ENCODE data around the gene ACKR3. TPM values are rescaled to one million over a fixed set of nuclear protein-coding genes. Genes with fewer than 3 reads are reported as not detected.
A peak's percentile ranks its signal among the peaks of the same experiment; 100 is the strongest.

The ACKR3 gene
- total RNA-seq, 2 experiments from 2014 or later: 3.6 TPM

DNA sequence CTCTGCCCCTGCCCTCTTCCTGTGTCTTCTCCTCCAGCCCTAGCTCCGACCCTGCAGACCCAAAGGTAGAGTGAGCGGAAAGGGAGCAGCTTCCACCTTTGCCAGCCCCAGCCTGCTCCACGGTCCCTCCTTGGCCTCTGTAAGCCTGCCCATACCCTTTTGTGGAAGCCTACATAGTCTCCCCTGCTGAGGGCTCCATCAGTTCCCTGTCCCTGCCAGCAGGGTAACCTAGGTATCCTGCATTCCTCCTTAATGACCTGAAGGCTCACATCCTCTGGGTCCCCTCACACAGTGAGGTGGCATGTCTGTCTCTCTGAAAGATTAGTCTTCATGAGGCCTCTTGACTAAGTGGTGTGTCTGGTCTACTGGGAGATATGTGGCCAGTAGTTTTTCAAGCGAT, 20.5 kb upstream of the ACKR3 start:
- no peak for ATAC-seq
- ChIA-PET POLR2A (interaction anchor here (1.3 kb wide), 1 partner anchor 12 kb away, joined by 4 read pairs; no protein-coding TSS in a partner anchor), CTCF (interaction anchor here (0.7 to 1.9 kb wide), 6 partner anchors 10 to 36 kb away, joined by 3 to 16 read pairs (median 6); partner anchors contain the start of gene ACKR3)
- no peak for DNase-seq
- peaks cover 72% of the 10 kb centered on the region for H3K36me3 Mint-ChIP-seq (ENCODE audit: low read depth)
- H3K4me3 Mint-ChIP-seq: no peak overlapping the region
- peaks cover 19% of the 10 kb centered on the region for H3K9me3 Mint-ChIP-seq (ENCODE audit: insufficient read depth)
- peaks cover 93% of the 10 kb centered on the region for H3K4me1 Mint-ChIP-seq (ENCODE audit: low read depth)
- H3K27ac Mint-ChIP-seq: peak overlapping the region; percentile 46
- no peaks in the 10 kb centered on the region for H3K27me3 Mint-ChIP-seq (ENCODE audit: low read depth)

DNA sequence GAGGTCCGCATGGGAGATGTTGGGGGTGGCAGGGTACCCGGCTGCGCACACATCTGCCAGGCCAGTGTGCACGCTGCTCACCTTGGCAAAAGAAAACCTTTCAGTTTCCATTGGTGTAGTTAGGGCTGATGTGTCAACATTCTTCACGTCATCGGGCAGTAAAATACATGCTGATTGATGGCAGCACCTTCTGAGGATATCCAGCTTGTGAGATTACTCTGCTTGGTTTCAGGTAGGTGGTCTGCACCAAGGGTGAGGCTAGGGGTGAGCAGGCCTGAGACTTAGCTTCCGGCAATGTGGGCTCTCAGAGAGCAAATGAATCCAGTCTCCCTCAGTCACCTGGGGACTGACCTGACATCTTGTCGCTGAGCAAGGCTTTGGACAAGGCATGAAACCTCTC, 19.3 kb upstream of the ACKR3 start:
- H3K4me3 Mint-ChIP-seq: no peak overlapping the region
- POLR2A ChIA-PET: interaction anchor here (1.6 kb wide), 1 partner anchor 19 kb away, joined by 5 read pairs; the partner anchor contains the start of gene ACKR3
- H3K9me3 Mint-ChIP-seq (ENCODE audit: insufficient read depth): peaks cover 30% of the 10 kb centered on the region

DNA sequence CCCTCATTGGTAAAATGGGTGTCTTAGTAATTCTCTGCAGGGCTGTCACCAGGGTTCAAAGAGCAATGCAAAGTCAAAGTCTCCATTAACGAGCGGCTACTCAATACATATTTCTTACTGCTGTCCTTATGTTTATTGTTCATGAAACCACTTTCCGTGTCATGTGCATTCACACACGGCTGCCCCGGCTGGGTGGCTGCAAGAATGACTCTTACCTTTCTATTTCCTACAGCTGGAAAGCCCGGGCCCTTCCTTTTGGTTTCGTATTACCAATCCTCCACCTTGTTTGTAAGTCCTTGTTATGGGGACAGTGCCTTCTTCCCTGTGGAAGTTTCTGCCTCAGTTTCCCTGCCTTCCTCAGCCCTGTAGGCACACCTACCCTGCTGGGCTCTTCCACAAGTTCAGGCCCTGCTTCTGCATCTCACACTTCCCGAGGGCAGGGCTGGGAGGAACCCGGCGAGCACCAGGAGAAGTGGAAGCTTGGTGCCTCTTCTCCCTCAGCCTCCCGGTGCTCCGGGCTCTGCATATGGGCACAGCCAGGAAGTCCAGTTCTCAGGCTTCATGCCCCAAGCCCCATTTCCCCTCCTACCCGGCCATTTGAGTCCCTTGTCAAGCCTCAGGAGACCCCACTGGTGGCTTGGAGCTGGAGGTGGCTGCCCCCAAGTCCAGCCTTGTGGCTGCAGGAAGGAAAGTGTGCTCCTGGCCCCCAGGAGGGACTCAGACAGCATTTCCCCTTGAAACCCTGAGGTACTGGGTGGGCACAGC, 18.7 kb upstream of the ACKR3 start:
- no peak for ATAC-seq
- H3K9me3 Mint-ChIP-seq (ENCODE audit: insufficient read depth): peaks cover 31% of the 10 kb centered on the region
- CTCF ChIA-PET: interaction anchor here (1.6 kb wide), 1 partner anchor 18 kb away, joined by 9 read pairs; the partner anchor contains the start of gene ACKR3
- no peaks in the 10 kb centered on the region for H3K27me3 Mint-ChIP-seq (ENCODE audit: low read depth)
- peaks cover 74% of the 10 kb centered on the region for H3K36me3 Mint-ChIP-seq (ENCODE audit: low read depth)
- H3K27ac Mint-ChIP-seq: peak overlapping the region; percentile 13
- POLR2A ChIA-PET: interaction anchor here (1.6 kb wide), 1 partner anchor 19 kb away, joined by 5 read pairs; the partner anchor contains the start of gene ACKR3
- peaks cover 94% of the 10 kb centered on the region for H3K4me1 Mint-ChIP-seq (ENCODE audit: low read depth)
- DNase-seq: no peak
- no peak overlapping the region for H3K4me3 Mint-ChIP-seq

More for the DNA sequence above, 19.3 kb upstream of the ACKR3 start:
- H3K27me3 Mint-ChIP-seq (ENCODE audit: low read depth): no peaks in the 10 kb centered on the region
- DNase-seq (no peak), ATAC-seq (no peak)
- H3K4me1 Mint-ChIP-seq (ENCODE audit: low read depth): peaks cover 93% of the 10 kb centered on the region
- peaks cover 72% of the 10 kb centered on the region for H3K36me3 Mint-ChIP-seq (ENCODE audit: low read depth)
- H3K27ac Mint-ChIP-seq: peak overlapping the region; percentile 13
- CTCF ChIA-PET: interaction anchor here (0.6 to 1.6 kb wide), 2 partner anchors 19 to 37 kb away, joined by 3 to 9 read pairs; partner anchors contain the start of gene ACKR3

DNA sequence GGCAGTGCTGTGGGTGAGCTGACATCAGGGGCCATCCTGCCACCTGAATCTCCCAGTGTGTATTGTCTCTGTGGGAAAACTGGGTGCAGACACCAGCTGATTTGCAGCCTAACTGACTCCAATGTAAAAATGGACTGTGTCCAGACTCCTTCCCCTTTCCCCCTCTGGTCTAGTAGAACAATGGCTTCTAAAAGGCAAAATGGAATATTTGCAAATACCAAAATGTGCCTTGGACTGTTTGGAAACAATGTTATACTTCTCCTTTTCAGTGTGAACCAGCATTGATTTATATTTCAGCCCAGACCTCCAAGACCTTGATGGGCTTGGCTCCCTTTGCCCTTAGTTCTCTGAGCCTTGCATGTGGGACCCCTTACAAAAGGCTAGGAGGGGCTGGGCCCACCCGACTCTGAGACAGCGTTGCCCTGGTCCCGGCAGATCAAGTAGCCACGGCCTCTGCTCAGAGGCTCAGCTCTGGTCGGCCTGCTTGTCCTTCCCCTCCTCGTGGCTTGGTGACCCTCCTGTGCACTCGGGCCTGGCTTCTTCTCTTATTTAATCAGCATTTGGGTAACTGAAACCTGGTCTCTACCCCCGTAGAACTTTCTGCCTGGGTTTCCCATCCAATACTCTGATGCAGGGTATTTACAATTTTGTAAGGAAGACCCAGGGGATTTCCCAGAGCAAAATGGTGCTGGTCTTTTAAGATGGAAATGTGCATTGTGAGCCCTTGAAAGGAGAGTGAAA, 18.0 kb upstream of the ACKR3 start:
- peaks cover 88% of the 10 kb centered on the region for H3K4me1 Mint-ChIP-seq (ENCODE audit: low read depth)
- H3K36me3 Mint-ChIP-seq (ENCODE audit: low read depth): peaks cover 81% of the 10 kb centered on the region
- H3K9me3 Mint-ChIP-seq (ENCODE audit: insufficient read depth): peaks cover 31% of the 10 kb centered on the region
- DNase-seq: no peak
- ChIA-PET POLR2A (interaction anchor here (1.6 kb wide), 1 partner anchor 18 kb away, joined by 5 read pairs; the partner anchor contains the start of gene ACKR3), CTCF (interaction anchor here (1.6 kb wide), 1 partner anchor 18 kb away, joined by 9 read pairs; the partner anchor contains the start of gene ACKR3)
- ATAC-seq: no peak
- H3K27me3 Mint-ChIP-seq (ENCODE audit: low read depth): no peaks in the 10 kb centered on the region
- H3K27ac Mint-ChIP-seq: peak overlapping the region; percentile 66
- H3K4me3 Mint-ChIP-seq: no peak overlapping the region

DNA sequence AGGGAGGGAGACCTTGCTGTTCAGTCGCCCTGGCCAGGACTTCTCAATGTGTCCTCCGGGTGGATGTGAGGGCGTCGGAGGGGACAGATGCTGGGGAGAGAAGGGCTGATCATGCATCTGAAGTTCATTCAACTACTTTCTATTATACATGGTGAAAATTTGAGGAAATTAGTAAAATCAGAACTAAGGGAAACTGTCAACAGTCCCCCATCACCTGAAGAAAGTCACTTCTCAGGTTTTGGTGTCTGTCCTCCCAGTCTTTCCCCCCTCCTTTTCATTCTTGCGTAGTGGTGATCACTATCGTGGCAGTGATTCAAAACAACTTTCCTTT, 17.4 kb upstream of the ACKR3 start:
- Mint-ChIP-seq H3K27ac (peak overlapping the region; percentile 25), H3K4me3 (no peak overlapping the region), H3K36me3 (ENCODE audit: low read depth) (peaks cover 81% of the 10 kb centered on the region), H3K4me1 (ENCODE audit: low read depth) (peaks cover 84% of the 10 kb centered on the region), H3K27me3 (ENCODE audit: low read depth) (no peaks in the 10 kb centered on the region), H3K9me3 (ENCODE audit: insufficient read depth) (peaks cover 31% of the 10 kb centered on the region)
- ChIA-PET POLR2A (no interaction called here), CTCF (no interaction called here)
- ATAC-seq (no peak), DNase-seq (no peak)

DNA sequence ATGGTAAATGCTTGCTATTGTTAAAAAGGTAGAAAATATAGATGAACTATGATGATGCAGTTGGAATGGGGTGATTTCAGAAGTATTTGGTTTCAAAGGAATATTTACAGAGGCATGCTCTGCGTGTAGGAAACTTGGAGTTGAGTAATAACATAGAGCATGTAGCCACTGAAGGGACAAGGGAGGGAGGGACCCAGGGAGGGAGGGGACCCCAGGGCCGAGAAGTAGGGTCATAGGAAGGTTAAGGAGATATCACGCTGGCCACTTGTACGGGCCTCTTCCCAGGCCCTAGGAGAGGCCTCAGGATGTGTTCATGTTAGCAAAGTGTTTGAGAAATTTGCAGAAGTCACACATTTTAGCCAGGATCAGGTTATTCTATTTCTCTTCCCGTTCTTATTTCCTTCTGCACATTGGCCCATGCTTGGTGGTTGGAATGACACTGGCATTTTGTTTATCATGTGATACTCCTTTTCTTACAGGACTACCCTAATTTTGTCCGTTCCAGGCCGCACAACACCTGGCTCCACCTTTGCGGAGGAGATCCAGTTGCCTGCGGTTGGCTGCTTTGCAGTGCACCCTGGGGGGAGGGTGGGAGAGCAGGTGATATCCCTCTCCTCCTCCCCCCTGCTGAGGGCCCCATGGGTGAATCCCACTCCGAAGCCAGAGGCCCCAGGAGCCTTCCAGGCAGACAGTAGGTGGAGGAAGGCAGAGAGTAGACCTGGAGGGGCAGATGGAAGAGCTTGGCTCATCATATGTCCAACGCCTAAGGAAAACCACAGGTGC, 16.9 kb upstream of the ACKR3 start:
- peaks cover 31% of the 10 kb centered on the region for H3K9me3 Mint-ChIP-seq (ENCODE audit: insufficient read depth)
- CTCF ChIA-PET: interaction anchor here (1.0 to 7.7 kb wide), 3 partner anchors 16 to 44 kb away, joined by 3 to 78 read pairs (median 32); partner anchors contain the start of gene ACKR3
- H3K27me3 Mint-ChIP-seq (ENCODE audit: low read depth): no peaks in the 10 kb centered on the region
- DNase-seq: no peak
- POLR2A ChIA-PET: interaction anchor here (0.9 kb wide), 1 partner anchor 17 kb away, joined by 3 read pairs; the partner anchor contains the start of gene ACKR3
- no peak overlapping the region for H3K27ac Mint-ChIP-seq
- no peak for ATAC-seq
- H3K4me1 Mint-ChIP-seq (ENCODE audit: low read depth): peaks cover 84% of the 10 kb centered on the region
- no peak overlapping the region for H3K4me3 Mint-ChIP-seq
- H3K36me3 Mint-ChIP-seq (ENCODE audit: low read depth): peaks cover 83% of the 10 kb centered on the region

DNA sequence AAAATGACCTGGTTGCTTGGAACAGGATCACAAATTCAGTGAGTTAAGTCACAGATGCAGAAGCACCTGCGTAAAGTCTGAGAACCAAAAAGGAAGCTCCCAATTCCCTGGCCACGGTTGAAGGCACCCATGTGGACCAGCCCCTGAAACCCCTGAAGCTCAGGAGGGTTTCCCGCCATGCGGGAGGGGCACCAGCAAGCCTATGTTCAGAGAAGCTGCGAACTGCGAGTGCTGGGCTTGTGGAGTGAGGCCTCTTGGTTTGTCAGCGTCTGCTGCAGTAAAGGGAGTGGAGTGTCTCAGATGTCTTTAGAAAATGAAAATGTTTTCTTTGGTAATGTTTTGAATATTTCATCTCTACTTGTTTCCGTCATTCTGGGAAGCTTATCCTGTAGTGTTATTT, 16.1 kb upstream of the ACKR3 start:
- ATAC-seq: no peak
- CTCF ChIA-PET: interaction anchor here (1.0 to 7.7 kb wide), 4 partner anchors 16 to 45 kb away, joined by 3 to 78 read pairs (median 19); partner anchors contain the start of gene ACKR3

DNA sequence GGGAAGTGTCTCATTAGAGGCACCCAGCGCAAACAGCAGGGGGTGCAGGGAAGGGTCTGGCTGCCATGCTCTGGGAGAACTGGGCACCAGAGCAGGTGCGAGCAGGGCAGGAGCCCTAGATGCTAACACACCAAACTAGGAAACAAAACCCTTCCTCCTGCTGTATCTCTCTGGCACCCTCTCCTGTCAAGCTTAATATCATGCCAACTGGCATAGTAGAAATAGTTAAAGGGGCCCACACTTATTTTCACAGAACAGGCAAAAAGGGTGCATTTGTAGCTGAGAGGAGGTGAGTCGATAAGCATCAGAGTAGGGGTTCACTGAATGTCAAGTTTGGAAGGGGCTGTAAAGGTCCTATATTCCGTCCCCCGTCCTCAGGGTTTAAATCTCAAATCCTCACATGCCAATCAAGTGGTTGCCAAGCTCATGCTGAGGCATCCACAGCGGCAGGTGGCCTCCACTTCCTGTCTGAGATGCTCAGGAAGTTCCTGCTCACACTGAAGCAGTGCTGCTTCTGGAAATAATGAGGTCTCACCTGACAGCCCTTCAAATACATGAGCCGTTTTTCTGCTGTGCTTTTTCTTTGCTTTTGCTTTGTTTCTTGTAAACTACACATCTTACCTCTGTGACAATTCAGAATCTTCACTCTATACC, 14.9 kb upstream of the ACKR3 start:
- ATAC-seq (peak; percentile 64), DNase-seq (peak; percentile 58)
- peaks cover 31% of the 10 kb centered on the region for H3K9me3 Mint-ChIP-seq (ENCODE audit: insufficient read depth)
- no peaks in the 10 kb centered on the region for H3K27me3 Mint-ChIP-seq (ENCODE audit: low read depth)
- no peak overlapping the region for H3K4me3 Mint-ChIP-seq
- H3K27ac Mint-ChIP-seq: peak overlapping the region; percentile 81
- H3K4me1 Mint-ChIP-seq (ENCODE audit: low read depth): peaks cover 82% of the 10 kb centered on the region
- CTCF ChIA-PET: interaction anchor here (1.0 to 7.7 kb wide), 4 partner anchors 14 to 42 kb away, joined by 3 to 78 read pairs (median 19); partner anchors contain the start of gene ACKR3
- POLR2A ChIA-PET: interaction anchor here (3.0 kb wide), 1 partner anchor 8 kb away, joined by 18 read pairs; no protein-coding TSS in a partner anchor
- H3K36me3 Mint-ChIP-seq (ENCODE audit: low read depth): peaks cover 66% of the 10 kb centered on the region

More for the DNA sequence above, 16.1 kb upstream of the ACKR3 start:
- no peak for DNase-seq
- peaks cover 31% of the 10 kb centered on the region for H3K9me3 Mint-ChIP-seq (ENCODE audit: insufficient read depth)
- H3K4me3 Mint-ChIP-seq: no peak overlapping the region
- H3K36me3 Mint-ChIP-seq (ENCODE audit: low read depth): peaks cover 78% of the 10 kb centered on the region
- POLR2A ChIA-PET: interaction anchor here (0.9 to 3.0 kb wide), 2 partner anchors 7 to 16 kb away, joined by 3 to 18 read pairs; partner anchors contain the start of gene ACKR3
- no peaks in the 10 kb centered on the region for H3K27me3 Mint-ChIP-seq (ENCODE audit: low read depth)
- H3K4me1 Mint-ChIP-seq (ENCODE audit: low read depth): peaks cover 83% of the 10 kb centered on the region
- no peak overlapping the region for H3K27ac Mint-ChIP-seq

DNA sequence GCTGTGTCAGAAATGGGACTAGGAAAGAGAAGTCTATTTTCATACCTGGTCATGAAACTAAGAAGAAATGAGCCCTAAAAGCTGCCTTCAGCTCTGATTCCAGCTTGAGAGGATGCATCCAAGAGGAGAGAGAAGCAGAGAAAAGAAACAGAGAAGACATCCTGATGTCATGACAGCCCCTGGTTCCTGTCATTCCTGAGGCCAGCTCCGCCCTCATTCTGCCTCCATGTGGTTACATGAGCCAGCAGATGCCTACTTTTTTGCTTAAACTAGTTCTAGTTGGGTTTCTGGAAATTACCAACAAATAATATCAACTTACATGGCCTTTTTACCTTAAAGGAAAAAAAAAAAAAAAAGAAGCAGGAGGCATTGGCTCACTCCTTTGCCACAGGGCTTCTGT, 14.1 kb upstream of the ACKR3 start:
- Mint-ChIP-seq H3K27me3 (ENCODE audit: low read depth) (no peaks in the 10 kb centered on the region), H3K27ac (peak overlapping the region; percentile 81), H3K4me3 (no peak overlapping the region), H3K4me1 (ENCODE audit: low read depth) (peaks cover 76% of the 10 kb centered on the region), H3K9me3 (ENCODE audit: insufficient read depth) (peaks cover 31% of the 10 kb centered on the region), H3K36me3 (ENCODE audit: low read depth) (peaks cover 65% of the 10 kb centered on the region)
- POLR2A ChIA-PET: interaction anchor here (3.0 kb wide), 1 partner anchor 9 kb away, joined by 18 read pairs; no protein-coding TSS in a partner anchor
- ATAC-seq: no peak
- CTCF ChIA-PET: interaction anchor here (0.6 to 7.7 kb wide), 5 partner anchors 14 to 43 kb away, joined by 3 to 78 read pairs (median 6); partner anchors contain the start of gene ACKR3
- DNase-seq: no peak

DNA sequence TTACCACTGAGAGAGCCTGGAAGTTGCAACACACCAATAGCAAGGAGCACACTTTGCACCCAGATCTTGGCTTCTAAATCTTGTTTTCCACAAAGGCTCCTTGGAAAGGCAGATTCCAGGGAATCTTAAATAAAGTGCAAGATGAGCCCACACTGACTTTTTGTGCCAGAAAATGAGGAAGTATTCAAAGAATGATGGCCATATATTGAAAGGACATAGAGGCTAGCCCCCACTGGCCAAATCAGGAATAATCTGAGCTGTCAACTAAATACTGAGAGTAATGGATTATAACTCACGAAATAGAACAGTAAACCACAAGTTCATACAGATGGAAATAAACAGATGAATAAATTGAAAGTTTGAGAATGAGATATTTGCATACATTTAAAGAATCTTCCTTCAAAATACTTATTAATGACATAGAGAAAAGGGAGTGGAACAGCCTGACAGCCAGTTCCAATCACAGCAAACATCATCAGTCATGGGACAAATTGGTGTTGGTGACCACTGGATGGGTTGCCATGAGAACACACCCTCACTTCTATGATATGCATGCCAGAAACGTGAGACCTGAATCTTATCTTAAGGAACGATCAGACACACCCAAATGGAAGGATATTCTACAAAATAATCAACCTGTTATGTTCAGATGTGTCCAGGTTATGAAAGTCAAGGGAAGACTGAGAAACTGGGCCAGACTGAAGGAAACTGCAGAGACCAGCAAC, 12.2 kb upstream of the ACKR3 start:
- Mint-ChIP-seq H3K4me1 (ENCODE audit: low read depth) (peaks cover 58% of the 10 kb centered on the region), H3K27ac (no peak overlapping the region), H3K36me3 (ENCODE audit: low read depth) (peaks cover 61% of the 10 kb centered on the region), H3K4me3 (no peak overlapping the region), H3K27me3 (ENCODE audit: low read depth) (no peaks in the 10 kb centered on the region), H3K9me3 (ENCODE audit: insufficient read depth) (peaks cover 27% of the 10 kb centered on the region)
- peak; percentile 30 for ATAC-seq
- DNase-seq: no peak
- ChIA-PET POLR2A (interaction anchor here (1.2 to 1.4 kb wide), 2 partner anchors 11 to 20 kb away, joined by 3 to 4 read pairs; no protein-coding TSS in a partner anchor), CTCF (interaction anchor here (1.1 to 7.7 kb wide), 2 partner anchors 12 to 45 kb away, joined by 4 to 78 read pairs; partner anchors contain the start of gene ACKR3)

All from activated CD8-positive, alpha-beta T cell treated with anti-CD3 and anti-CD28 coated beads, Interleukin-2, amount 10 ng/mL, durations not matched to agents 7 days and 5 days (primary cell).